Spleen (tissue), 7 donors: Measurements from ENCODE around the gene CCDC149.

Experiments
- POLR2A ChIP-seq, 3 donors: fragments of 450-650 bp; IDR thresholded peaks; one replicate each; pipeline ENCODE4 v1.5.1; 2017; ENCODE audit warnings: antibody characterized with exemption in 3 of 3, mild to moderate bottlenecking in 1 of 3
- TF ChIP-seq, protein P1 (sequence below), 11 experiments: fragments of 200-600 bp in 7 of 11; fragments of 450-650 bp in 4 of 11; sonication (generic) in 4 of 11; IDR thresholded peaks in 8 of 11; conservative IDR thresholded peaks in 3 of 11; 1 replicate in 7 of 11; 2 replicates in 4 of 11; pipeline versions ENCODE4 v1.4.0 to v1.8.0; 2016 to 2021; ENCODE audit warnings: antibody characterized with exemption in 11 of 11, inconsistent platforms in 4 of 11, mild to moderate bottlenecking in 1 of 11
- donor health status: DM: no; HTN: no; CAD: no; lungs with moderate emphysema.
- donor health status: DM: no; HTN: no; CAD: no.
- donor health status: DM: no; HTN: no; CAD: no.

DNA sequence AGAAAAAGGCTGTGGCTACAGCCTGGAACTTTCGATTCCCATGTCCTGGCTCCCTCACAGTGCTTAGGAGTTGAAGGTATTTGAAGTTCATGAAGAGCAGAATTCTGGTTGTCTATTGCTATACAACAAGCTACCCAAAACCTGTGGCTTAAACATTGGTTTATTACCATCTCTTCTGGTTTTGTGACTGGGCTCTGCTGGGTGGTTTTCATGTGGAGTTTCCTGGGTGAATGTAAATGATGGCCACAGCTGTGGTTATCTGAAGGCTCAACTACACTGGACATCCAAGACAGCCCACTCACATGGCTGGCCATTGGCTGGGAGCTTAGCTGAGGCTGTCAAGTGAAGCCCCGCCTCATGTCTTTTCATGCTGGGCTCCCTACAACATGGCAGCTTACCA, 7.2 kb upstream of the CCDC149 start:
- TF ChIP-seq, protein P1, sequence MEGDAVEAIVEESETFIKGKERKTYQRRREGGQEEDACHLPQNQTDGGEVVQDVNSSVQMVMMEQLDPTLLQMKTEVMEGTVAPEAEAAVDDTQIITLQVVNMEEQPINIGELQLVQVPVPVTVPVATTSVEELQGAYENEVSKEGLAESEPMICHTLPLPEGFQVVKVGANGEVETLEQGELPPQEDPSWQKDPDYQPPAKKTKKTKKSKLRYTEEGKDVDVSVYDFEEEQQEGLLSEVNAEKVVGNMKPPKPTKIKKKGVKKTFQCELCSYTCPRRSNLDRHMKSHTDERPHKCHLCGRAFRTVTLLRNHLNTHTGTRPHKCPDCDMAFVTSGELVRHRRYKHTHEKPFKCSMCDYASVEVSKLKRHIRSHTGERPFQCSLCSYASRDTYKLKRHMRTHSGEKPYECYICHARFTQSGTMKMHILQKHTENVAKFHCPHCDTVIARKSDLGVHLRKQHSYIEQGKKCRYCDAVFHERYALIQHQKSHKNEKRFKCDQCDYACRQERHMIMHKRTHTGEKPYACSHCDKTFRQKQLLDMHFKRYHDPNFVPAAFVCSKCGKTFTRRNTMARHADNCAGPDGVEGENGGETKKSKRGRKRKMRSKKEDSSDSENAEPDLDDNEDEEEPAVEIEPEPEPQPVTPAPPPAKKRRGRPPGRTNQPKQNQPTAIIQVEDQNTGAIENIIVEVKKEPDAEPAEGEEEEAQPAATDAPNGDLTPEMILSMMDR (IDR thresholded peaks at IDR 0.05 in 8 of 11, conservative IDR thresholded peaks at IDR 0.05 in 3 of 11) = no peak
- TF ChIP-seq POLR2A (IDR thresholded peaks at IDR 0.05) = no peak
